ENCODE results near the gene ICAM4. TPM values are rescaled to one million over a fixed set of nuclear protein-coding genes. Genes with fewer than 3 reads are reported as not detected.

The ICAM4 gene
- total and polyA plus RNA-seq, 2 of the 13 experiments (the other 11 are each of a cell fraction or from before 2014, with no cell fraction given): 2.9 to 4.0 TPM

GRCh38 chr19:10251792-10252694 lies 34.7 kb upstream of the ICAM4 start, which contains the start of gene MRPL4 (continued):
- TF ChIP-seq, protein P1, sequence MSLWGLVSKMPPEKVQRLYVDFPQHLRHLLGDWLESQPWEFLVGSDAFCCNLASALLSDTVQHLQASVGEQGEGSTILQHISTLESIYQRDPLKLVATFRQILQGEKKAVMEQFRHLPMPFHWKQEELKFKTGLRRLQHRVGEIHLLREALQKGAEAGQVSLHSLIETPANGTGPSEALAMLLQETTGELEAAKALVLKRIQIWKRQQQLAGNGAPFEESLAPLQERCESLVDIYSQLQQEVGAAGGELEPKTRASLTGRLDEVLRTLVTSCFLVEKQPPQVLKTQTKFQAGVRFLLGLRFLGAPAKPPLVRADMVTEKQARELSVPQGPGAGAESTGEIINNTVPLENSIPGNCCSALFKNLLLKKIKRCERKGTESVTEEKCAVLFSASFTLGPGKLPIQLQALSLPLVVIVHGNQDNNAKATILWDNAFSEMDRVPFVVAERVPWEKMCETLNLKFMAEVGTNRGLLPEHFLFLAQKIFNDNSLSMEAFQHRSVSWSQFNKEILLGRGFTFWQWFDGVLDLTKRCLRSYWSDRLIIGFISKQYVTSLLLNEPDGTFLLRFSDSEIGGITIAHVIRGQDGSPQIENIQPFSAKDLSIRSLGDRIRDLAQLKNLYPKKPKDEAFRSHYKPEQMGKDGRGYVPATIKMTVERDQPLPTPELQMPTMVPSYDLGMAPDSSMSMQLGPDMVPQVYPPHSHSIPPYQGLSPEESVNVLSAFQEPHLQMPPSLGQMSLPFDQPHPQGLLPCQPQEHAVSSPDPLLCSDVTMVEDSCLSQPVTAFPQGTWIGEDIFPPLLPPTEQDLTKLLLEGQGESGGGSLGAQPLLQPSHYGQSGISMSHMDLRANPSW (CRISPR knock-in tag; IDR thresholded peaks at IDR 0.05; ENCODE audit: borderline replicate concordance): no peak
- TF ChIP-seq ZC3H4 (CRISPR knock-in tag; IDR thresholded peaks at IDR 0.05; ENCODE audit: borderline replicate concordance) (no peak), SNAI1 (CRISPR knock-in tag; IDR thresholded peaks at IDR 0.05; ENCODE audit: borderline replicate concordance) (no peak), ZNF567 (CRISPR knock-in tag; IDR thresholded peaks at IDR 0.05; ENCODE audit: borderline replicate concordance) (peak; percentile 94), GFI1 (CRISPR knock-in tag; IDR thresholded peaks at IDR 0.05; ENCODE audit: borderline replicate concordance) (peak; percentile 18; the same call in 1 of the 2 replicates), FIP1L1 (IDR thresholded peaks at IDR 0.05; ENCODE audit: borderline replicate concordance, insufficient read depth, low read depth, low read length) (no peak), AHR (CRISPR knock-in tag; IDR thresholded peaks at IDR 0.05) (peak; percentile 80; the same call in 1 of the 2 replicates), STAT5B (CRISPR knock-in tag; IDR thresholded peaks at IDR 0.05) (peak; percentile 77; the same call in 1 of the 2 replicates), MEIS1 (CRISPR knock-in tag; IDR thresholded peaks at IDR 0.05; ENCODE audit: borderline replicate concordance) (no peak), NAIF1 (CRISPR knock-in tag; IDR thresholded peaks at IDR 0.05; ENCODE audit: borderline replicate concordance) (peak; percentile 69; the same call in 1 of the 2 replicates), HES4 (CRISPR knock-in tag; IDR thresholded peaks at IDR 0.05; ENCODE audit: borderline replicate concordance) (peak; percentile 87), MIER3 (CRISPR knock-in tag; IDR thresholded peaks at IDR 0.05; ENCODE audit: borderline replicate concordance) (peak; percentile 84; the same call in 1 of the 2 replicates), MAFF (IDR thresholded peaks at IDR 0.05; ENCODE audit: low read depth, low read length) (no peak), SALL1 (CRISPR knock-in tag; IDR thresholded peaks at IDR 0.05) (peak; percentile 81), MYNN (CRISPR knock-in tag; IDR thresholded peaks at IDR 0.05; ENCODE audit: low read depth) (no peak)
- TF ChIP-seq, protein P2, sequence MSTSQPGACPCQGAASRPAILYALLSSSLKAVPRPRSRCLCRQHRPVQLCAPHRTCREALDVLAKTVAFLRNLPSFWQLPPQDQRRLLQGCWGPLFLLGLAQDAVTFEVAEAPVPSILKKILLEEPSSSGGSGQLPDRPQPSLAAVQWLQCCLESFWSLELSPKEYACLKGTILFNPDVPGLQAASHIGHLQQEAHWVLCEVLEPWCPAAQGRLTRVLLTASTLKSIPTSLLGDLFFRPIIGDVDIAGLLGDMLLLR (CRISPR knock-in tag; IDR thresholded peaks at IDR 0.05): peak; percentile 75; the same call in 1 of the 2 replicates
- TF ChIP-seq, protein P3, sequence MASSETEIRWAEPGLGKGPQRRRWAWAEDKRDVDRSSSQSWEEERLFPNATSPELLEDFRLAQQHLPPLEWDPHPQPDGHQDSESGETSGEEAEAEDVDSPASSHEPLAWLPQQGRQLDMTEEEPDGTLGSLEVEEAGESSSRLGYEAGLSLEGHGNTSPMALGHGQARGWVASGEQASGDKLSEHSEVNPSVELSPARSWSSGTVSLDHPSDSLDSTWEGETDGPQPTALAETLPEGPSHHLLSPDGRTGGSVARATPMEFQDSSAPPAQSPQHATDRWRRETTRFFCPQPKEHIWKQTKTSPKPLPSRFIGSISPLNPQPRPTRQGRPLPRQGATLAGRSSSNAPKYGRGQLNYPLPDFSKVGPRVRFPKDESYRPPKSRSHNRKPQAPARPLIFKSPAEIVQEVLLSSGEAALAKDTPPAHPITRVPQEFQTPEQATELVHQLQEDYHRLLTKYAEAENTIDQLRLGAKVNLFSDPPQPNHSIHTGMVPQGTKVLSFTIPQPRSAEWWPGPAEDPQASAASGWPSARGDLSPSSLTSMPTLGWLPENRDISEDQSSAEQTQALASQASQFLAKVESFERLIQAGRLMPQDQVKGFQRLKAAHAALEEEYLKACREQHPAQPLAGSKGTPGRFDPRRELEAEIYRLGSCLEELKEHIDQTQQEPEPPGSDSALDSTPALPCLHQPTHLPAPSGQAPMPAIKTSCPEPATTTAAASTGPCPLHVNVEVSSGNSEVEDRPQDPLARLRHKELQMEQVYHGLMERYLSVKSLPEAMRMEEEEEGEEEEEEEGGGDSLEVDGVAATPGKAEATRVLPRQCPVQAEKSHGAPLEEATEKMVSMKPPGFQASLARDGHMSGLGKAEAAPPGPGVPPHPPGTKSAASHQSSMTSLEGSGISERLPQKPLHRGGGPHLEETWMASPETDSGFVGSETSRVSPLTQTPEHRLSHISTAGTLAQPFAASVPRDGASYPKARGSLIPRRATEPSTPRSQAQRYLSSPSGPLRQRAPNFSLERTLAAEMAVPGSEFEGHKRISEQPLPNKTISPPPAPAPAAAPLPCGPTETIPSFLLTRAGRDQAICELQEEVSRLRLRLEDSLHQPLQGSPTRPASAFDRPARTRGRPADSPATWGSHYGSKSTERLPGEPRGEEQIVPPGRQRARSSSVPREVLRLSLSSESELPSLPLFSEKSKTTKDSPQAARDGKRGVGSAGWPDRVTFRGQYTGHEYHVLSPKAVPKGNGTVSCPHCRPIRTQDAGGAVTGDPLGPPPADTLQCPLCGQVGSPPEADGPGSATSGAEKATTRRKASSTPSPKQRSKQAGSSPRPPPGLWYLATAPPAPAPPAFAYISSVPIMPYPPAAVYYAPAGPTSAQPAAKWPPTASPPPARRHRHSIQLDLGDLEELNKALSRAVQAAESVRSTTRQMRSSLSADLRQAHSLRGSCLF (CRISPR knock-in tag; IDR thresholded peaks at IDR 0.05; ENCODE audit: borderline replicate concordance): no peak
